OCI-LY3 (cell line): ENCODE data around the gene TIMM13.

Experiments used
- CTCF ChIP-seq: fragments of 200-600, 300-600 bp; sonication (generic); IDR thresholded peaks from 2 replicates; pipeline ENCODE4 v1.5.1; 2014; ENCODE audit warnings: antibody characterized with exemption, low read length, low read depth
- EZH2phosphoT487 ChIP-seq: fragments of 200-600 bp; shearing (Covaris generic); IDR thresholded peaks from 2 replicates; pipeline ENCODE4 v1.6.1; 2018; ENCODE audit warnings: antibody characterized with exemption, mixed run types, low read depth

DNA sequence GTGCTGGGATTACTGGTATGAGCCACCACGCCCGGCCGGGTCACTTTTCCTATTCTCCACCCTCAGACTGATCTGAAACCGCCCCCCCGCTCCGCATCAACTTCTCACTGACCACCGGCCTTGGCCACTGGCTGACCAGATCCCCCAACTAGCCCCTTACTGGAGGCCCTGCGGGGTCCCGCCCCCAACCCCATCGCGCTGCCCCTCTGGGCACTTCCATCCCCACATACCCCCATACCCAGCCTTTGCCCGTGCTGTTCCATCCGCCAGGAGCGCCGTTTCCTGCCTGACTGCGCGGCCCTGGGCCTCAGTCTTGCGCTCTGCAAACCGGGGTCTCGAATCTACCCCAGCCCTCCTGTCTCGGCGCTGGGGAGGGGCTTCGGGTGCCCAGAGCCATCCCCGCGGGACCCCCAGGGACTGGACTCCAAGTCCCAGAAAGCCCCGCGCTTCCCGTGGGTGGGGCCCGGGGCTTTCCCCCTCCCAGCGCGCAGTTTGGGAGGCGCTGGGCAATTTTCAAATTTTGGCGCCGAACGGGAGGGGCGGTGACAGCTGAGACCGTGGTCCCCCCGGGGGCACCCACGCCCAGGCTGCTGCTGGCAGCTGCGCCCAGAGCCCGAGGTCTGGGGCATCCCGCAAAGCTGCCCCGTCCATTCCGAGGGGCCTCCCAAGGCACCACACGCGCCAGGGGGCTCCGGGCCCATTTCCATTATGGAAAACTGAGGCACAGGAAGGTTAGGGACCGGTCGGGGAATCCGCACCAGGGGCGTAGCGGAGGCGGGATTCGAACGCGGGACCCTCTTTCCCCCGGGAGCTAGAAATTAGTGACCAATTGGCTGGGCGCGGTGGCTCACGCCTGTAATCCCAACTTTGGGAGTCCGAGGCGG, 34.6 kb upstream of the TIMM13 start:
- TF ChIP-seq CTCF (peak; percentile 12; the same call in 1 of the 2 replicates), EZH2phosphoT487 (no peak)
